Measurements from ENCODE around the gene CDC20B.
"Not testable (repeated sequence)": the region's sequence is repeated elsewhere in the genome, so short reads cannot be mapped to it uniquely, and the experiment has no call there.

CDC20B gene

GRCh38 chr5:55104036-55104772 lies 68.8 kb downstream of the CDC20B start:
- DNase-seq: no peak

GRCh38 chr5:55102348-55102747 lies 70.6 kb downstream of the CDC20B start, which contains the start of gene GZMA:
Gene GZMA, plus strand, starts transcription at chr5:55102646. Its CDS starts 37 bp downstream, at chr5:55102683.
- DNase-seq: no peak

- no peak for DNase-seq
Observed at GRCh38 chr5:55101556-55102276, 71.3 kb downstream of the CDC20B start.

DNA sequence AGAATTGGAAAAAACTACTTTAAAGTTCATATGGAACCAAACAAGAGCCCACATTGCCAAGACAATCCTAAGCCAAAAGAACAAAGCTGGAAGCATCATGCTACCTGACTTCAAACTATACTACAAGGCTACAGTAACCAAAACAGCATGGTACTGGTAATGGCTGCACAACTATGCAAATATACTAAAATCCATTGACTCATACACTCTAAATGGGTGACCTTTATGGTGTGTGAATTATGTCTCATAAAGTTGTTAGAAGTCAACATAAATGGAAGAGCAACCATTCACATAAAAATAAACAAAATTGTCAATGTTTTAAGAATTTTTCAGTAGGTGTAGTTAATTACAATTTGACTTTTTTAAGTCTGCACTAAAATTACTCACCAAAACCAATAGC lies 71.8 kb downstream of the CDC20B start:
- DNase-seq: not testable (repeated sequence)

DNA sequence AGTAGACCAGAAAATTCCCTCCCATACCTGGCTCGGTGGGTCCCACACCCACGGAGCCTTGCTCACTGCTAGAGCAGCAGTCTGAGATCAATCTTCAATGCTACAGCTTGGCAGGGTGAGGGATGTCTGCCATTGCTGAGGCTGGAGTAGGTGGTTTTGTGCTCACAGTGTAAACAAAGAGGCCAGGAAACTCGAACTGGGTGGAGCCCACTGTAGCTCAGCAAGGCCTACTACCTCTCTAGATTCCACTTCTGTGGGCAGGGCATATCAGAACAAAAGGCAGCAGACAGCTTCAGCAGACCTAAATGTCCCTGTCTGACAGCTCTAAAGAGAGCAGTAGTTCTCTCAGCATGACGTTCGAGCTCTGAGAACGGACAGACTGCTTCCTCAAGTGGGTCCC lies 76.1 kb downstream of the CDC20B start:
- no peak for DNase-seq

GRCh38 chr5:55096182-55096581 lies 76.8 kb downstream of the CDC20B start:
- DNase-seq: no peak

GRCh38 chr5:55091011-55091410 lies 82.0 kb downstream of the CDC20B start:
- DNase-seq: not testable (repeated sequence)

GRCh38 chr5:55089301-55089700 lies 83.7 kb downstream of the CDC20B start:
- not testable (repeated sequence) for DNase-seq

DNA sequence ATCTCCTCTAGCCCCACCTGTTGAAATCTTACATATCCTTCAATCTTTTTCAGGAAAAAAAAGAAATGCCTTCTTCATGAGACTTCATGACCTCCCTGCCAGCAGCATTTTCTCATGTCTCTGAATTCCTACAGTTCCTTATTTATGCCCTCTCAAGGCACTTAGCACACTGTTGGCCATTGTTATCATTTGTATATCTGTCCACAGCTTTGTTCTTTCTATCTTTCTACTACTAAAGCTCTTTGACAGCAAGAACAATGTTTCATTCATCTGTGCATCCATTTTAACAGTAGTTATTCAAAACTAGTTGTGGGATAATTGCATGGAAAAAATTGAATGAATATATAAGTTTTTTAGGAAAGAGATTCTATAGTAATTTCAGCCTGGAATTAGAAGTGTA lies 91.4 kb downstream of the CDC20B start:
- no peak for DNase-seq

DNA sequence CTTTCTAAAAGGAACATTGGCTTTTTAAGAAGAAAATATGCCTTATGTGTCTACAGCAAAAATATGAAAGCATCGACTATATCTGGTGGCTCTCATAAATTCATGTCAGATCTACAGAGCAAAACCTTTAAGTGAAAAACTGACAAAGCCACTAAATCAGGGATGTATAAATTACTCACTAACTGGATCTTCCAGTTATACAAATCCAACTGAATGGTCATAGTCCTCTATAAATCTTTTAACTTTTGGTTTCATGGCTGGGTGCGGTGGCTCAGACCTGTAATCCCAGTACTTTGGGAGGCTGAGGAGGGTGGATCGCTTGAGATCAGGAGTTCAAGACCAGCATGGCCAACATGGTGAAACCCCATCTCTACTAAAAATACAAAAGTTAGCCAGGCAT lies 99.8 kb downstream of the CDC20B start:
- no peak for DNase-seq

- no peak for DNase-seq
Observed at GRCh38 chr5:55072666-55073065, 100.3 kb downstream of the CDC20B start.

DNA sequence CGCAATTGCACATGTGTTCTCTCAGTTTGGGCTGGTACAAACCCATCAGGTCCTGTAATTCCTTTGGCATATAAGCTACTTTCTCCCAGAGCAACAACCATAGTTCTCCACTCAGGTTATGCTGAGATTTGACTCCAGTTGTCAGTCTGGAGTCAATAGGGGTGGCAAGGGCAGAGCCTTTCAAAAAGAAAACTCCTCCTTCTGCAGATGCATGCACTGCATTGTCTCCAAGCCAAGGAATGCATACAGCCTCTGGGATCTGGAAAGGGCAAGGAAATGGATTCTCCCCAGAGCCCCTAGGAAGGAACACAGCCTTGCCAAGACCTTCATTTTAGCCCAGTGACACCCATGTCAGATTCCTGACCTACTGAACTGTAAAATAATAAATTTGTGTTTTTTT lies 101.6 kb downstream of the CDC20B start:
- DNase-seq: no peak

- no peak for DNase-seq
Observed at GRCh38 chr5:55070968-55071367, 102.0 kb downstream of the CDC20B start.

GRCh38 chr5:55066277-55066676 lies 106.7 kb downstream of the CDC20B start:
- no peak for DNase-seq

- DNase-seq: no peak
Observed at GRCh38 chr5:55064523-55064922, 108.5 kb downstream of the CDC20B start.

GRCh38 chr5:55063899-55064298 lies 109.1 kb downstream of the CDC20B start:
- no peak for DNase-seq

DNA sequence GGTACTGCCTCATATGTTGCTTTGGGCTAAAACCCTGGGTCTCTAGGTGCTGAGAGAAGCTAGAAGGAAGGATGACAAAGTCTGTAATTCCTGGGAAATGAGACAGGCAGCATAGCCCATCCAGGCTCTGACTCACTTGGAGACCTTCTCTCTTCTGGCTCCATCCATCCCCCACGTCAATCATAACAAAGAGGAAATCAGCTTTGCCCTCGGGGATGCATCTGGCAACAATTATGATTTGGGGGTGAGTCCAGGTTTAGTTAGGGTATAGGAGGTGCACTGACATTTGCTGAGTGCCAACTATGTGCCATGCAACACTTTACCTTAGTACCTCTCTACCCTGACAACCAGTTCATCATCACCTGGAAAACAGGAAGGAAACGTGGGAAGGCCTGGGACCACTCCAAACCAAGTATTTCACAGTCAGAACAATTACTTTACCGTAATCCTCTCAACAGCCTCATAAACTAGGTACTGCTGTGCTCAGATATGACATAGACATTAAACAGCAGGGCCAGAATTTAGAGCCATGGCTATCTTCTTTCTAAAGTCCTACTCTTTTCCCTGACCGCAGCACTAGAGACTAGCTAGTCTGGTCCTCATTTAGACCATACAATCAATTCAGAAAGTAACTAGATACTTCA lies 109.6 kb downstream of the CDC20B start:
- DNase-seq: no peak

Measured in NCI-H774 (cell line).